HCT116 (cell line): ENCODE results near the gene RPLP2. TPM values are rescaled to one million over a fixed set of nuclear protein-coding genes. Genes with fewer than 3 reads are reported as not detected.

Experiments used
- ATAC-seq: fragments of 200-7000 bp; cut with Tn5 transposase; 2 replicates; pipeline ENCODE4 v1.9.1; 2020; ENCODE audit warnings: mild to moderate bottlenecking, moderate library complexity
- BruUV-seq: library from RNA; stranded (reverse); fragments of 400-500 nt; replicated peaks from 2 replicates; lab custom pipeline; 2021; lab: Mats Ljungman, UMichigan
- CTCF ChIA-PET: fragments of 300-600 bp; sonication (Branson Sonifier 250); formaldehyde crosslinking; loops from one replicate; lab custom pipeline; 2021; ENCODE audit warnings: antibody characterized with exemption; lab: Charles Lee
- POLR2A ChIA-PET: fragments of 300-600, 350-600 bp; sonication (Branson Sonifier 250); formaldehyde crosslinking; loops from one replicate; lab custom pipeline; 2021; ENCODE audit warnings: antibody characterized with exemption; lab: Charles Lee
- RAD21 ChIA-PET, 2 experiments: fragments of 300-600 bp; sonication (Branson Sonifier 250); formaldehyde crosslinking; loops; one replicate each; lab custom pipeline; 2023; ENCODE audit warnings: low total read pairs in 2 of 2; ENCODE audit not compliant: uncharacterized antibody in 2 of 2, unreplicated experiment in 2 of 2, low non-redundant PET in 1 of 2; lab: Charles Lee
- DNase-seq: peaks from one replicate; pipeline ENCODE4 v3.0.0-alpha.2; 2010; ENCODE audit warnings: low read depth, low spot score
- H2AFZ ChIP-seq: fragments of 200-600 bp; shearing (Covaris generic), sonication (generic); 2 replicates; pipeline ENCODE4 v1.6.1; 2017; ENCODE audit warnings: low read depth, mixed run types, mixed read lengths, antibody characterized with exemption, low read length; ENCODE audit not compliant: poor library complexity, severe bottlenecking
- H3K27ac ChIP-seq: 2 replicates; pipeline ENCODE4 v1.5.1; 2012; ENCODE audit warnings: low read depth, low read length
- H3K27me3 ChIP-seq: fragments of 200-600 bp; sonication (generic); 2 replicates; pipeline ENCODE4 v1.6.1; 2016; ENCODE audit warnings: mixed run types, low read length, mixed read lengths; ENCODE audit not compliant: insufficient read depth
- H3K36me3 ChIP-seq, 2 experiments: fragments of 200-500 bp in 1 of 2; fragments of 200-600 bp in 1 of 2; sonication (Bioruptor generic) in 1 of 2; sonication (generic) in 1 of 2; 2 replicates each; pipeline versions ENCODE4 v1.5.1 to v1.6.1; 2014 to 2016; ENCODE audit warnings: low read length in 2 of 2, inconsistent platforms in 1 of 2, mixed read lengths in 1 of 2, mixed run types in 1 of 2; ENCODE audit not compliant: insufficient read depth in 2 of 2, control insufficient read depth in 1 of 2
- H3K4me1 ChIP-seq, 2 experiments: fragments of 200-600 bp in 1 of 2; sonication (generic) in 1 of 2; 2 replicates each; pipeline versions ENCODE4 v1.5.1 to v1.6.1; 2012 to 2017; ENCODE audit warnings: low read length in 2 of 2, inconsistent platforms in 1 of 2, mild to moderate bottlenecking in 1 of 2, mixed read lengths in 1 of 2, mixed run types in 1 of 2, moderate library complexity in 1 of 2; ENCODE audit not compliant: insufficient read depth in 2 of 2, control insufficient read depth in 1 of 2
- H3K4me2 ChIP-seq: fragments of 200-600 bp; sonication (generic); 2 replicates; pipeline ENCODE4 v1.6.1; 2017; ENCODE audit warnings: mixed run types, low read length, mixed read lengths
- H3K4me3 ChIP-seq, 2 experiments: fragments of 200-600 bp in 1 of 2; sonication (generic) in 1 of 2; replicated peaks in 1 of 2; 2 replicates each; pipeline ENCODE4 v1.5.1; 2011 to 2016; ENCODE audit warnings: low read length in 2 of 2, control low read depth in 1 of 2, low read depth in 1 of 2, mild to moderate bottlenecking in 1 of 2, mixed read lengths in 1 of 2, mixed run types in 1 of 2
- H3K79me2 ChIP-seq: fragments of 200-600 bp; sonication (generic); 2 replicates; pipeline ENCODE4 v1.6.1; 2017; ENCODE audit warnings: mild to moderate bottlenecking, mixed run types, low read length, moderate library complexity, mixed read lengths; ENCODE audit not compliant: insufficient read depth
- H3K9ac ChIP-seq: fragments of 200-600 bp; sonication (generic); 2 replicates; pipeline ENCODE4 v1.6.1; 2016; ENCODE audit warnings: low read length, mixed read lengths
- H3K9me2 ChIP-seq: fragments of 200-600 bp; sonication (generic), shearing (Covaris generic); 2 replicates; pipeline ENCODE4 v1.6.1; 2017; ENCODE audit warnings: mixed run types, mild to moderate bottlenecking, moderate library complexity; ENCODE audit not compliant: insufficient read depth
- H3K9me3 ChIP-seq, 2 experiments: fragments of 200-500 bp in 1 of 2; fragments of 200-600 bp in 1 of 2; sonication (Bioruptor generic) in 1 of 2; sonication (generic) in 1 of 2; 2 replicates each; pipeline ENCODE4 v1.6.1; 2014 to 2017; ENCODE audit warnings: low read length in 2 of 2, mixed read lengths in 2 of 2, inconsistent platforms in 1 of 2, low read depth in 1 of 2, mild to moderate bottlenecking in 1 of 2, mixed run types in 1 of 2, moderate library complexity in 1 of 2; ENCODE audit not compliant: control insufficient read depth in 1 of 2, insufficient read depth in 1 of 2
- H4K20me1 ChIP-seq: fragments of 200-600 bp; sonication (generic), shearing (Covaris generic); 2 replicates; pipeline ENCODE4 v1.6.1; 2017; ENCODE audit warnings: mixed run types, mild to moderate bottlenecking, moderate library complexity; ENCODE audit not compliant: insufficient read depth
- CBX3 ChIP-seq: IDR thresholded peaks from 2 replicates; pipeline ENCODE4 v1.6.1; 2012; ENCODE audit warnings: low read depth
- CEBPB ChIP-seq: IDR thresholded peaks from 2 replicates; pipeline ENCODE4 v1.6.1; 2012; ENCODE audit warnings: low read depth
- EGR1 ChIP-seq: IDR thresholded peaks from 2 replicates; pipeline ENCODE4 v1.6.1; 2012; ENCODE audit warnings: low read depth
- EZH2phosphoT487 ChIP-seq: fragments of 200-600 bp; IDR thresholded peaks from 2 replicates; pipeline ENCODE4 v1.6.1; 2018; ENCODE audit warnings: antibody characterized with exemption, borderline replicate concordance
- FOSL1 ChIP-seq: IDR thresholded peaks from 2 replicates; pipeline ENCODE4 v1.6.1; 2012; ENCODE audit warnings: low read depth
- POLR2AphosphoS5 ChIP-seq: IDR thresholded peaks from 2 replicates; pipeline ENCODE4 v1.6.1; 2011; ENCODE audit warnings: mild to moderate bottlenecking, low read depth, low read length, moderate library complexity
- SIN3A ChIP-seq: IDR thresholded peaks from 2 replicates; pipeline ENCODE4 v1.6.1; 2012; ENCODE audit warnings: low read depth
- SRF ChIP-seq: IDR thresholded peaks from 2 replicates; pipeline ENCODE4 v1.6.1; 2012; ENCODE audit warnings: low read depth
- TCF7L2 ChIP-seq: IDR thresholded peaks from 2 replicates; pipeline ENCODE4 v1.7.0; 2011; ENCODE audit warnings: borderline replicate concordance, inconsistent platforms; ENCODE audit not compliant: insufficient read depth, insufficient read length; ENCODE audit errors: extremely low read depth
- YY1 ChIP-seq: IDR thresholded peaks from 2 replicates; pipeline ENCODE4 v1.6.1; 2011; ENCODE audit warnings: low read length, low read depth, moderate library complexity, mild to moderate bottlenecking; ENCODE audit not compliant: insufficient replicate concordance; ENCODE audit errors: extremely low read depth
- ZFX ChIP-seq: fragments of 450-650 bp; IDR thresholded peaks from 2 replicates; pipeline ENCODE4 v1.6.1; 2017
- ZNF274 ChIP-seq: fragments of 200-500 bp; sonication (Bioruptor generic); IDR thresholded peaks from 2 replicates; pipeline ENCODE4 v1.6.1; 2014; ENCODE audit warnings: mild to moderate bottlenecking, low read depth, low read length, inconsistent platforms
- intact Hi-C: fragments of 100-400 bp; cut with micrococcal nuclease; formaldehyde crosslinking; loops from 2 replicates; pipeline ENCODE4 v1.10.0; 2022
- total RNA-seq: library from RNA; stranded (reverse); gene quantifications from one replicate; pipeline ENCODE4 v1.2.1, GENCODE V29; 2021; ENCODE audit not compliant: unreplicated experiment
- TF ChIP-seq, protein P1 (sequence below): IDR thresholded peaks from 2 replicates; pipeline ENCODE4 v1.6.1; 2011; ENCODE audit warnings: mild to moderate bottlenecking, low read length, moderate library complexity; ENCODE audit not compliant: insufficient replicate concordance; ENCODE audit errors: extremely low read depth
- TF ChIP-seq, protein P2 (sequence below), 3 experiments: fragments of 200-600 bp in 1 of 3; sonication (generic) in 1 of 3; IDR thresholded peaks in 2 of 3; conservative IDR thresholded peaks in 1 of 3; 2 replicates each; pipeline ENCODE4 v1.5.1; 2012 to 2017; ENCODE audit warnings: low read depth in 2 of 3, low read length in 2 of 3, antibody characterized with exemption in 1 of 3, borderline replicate concordance in 1 of 3, control low read depth in 1 of 3, mild to moderate bottlenecking in 1 of 3, mixed read lengths in 1 of 3, mixed run types in 1 of 3, moderate library complexity in 1 of 3; ENCODE audit not compliant: insufficient read depth in 1 of 3
- TF ChIP-seq, protein P3 (sequence below): IDR thresholded peaks from 2 replicates; pipeline ENCODE4 v1.6.1; 2012
- TF ChIP-seq, protein P4 (sequence below): IDR thresholded peaks from 2 replicates; pipeline ENCODE4 v1.6.1; 2012

Gene RPLP2
- total RNA-seq, 1 experiment from 2014 or later: 3,615 TPM

DNA sequence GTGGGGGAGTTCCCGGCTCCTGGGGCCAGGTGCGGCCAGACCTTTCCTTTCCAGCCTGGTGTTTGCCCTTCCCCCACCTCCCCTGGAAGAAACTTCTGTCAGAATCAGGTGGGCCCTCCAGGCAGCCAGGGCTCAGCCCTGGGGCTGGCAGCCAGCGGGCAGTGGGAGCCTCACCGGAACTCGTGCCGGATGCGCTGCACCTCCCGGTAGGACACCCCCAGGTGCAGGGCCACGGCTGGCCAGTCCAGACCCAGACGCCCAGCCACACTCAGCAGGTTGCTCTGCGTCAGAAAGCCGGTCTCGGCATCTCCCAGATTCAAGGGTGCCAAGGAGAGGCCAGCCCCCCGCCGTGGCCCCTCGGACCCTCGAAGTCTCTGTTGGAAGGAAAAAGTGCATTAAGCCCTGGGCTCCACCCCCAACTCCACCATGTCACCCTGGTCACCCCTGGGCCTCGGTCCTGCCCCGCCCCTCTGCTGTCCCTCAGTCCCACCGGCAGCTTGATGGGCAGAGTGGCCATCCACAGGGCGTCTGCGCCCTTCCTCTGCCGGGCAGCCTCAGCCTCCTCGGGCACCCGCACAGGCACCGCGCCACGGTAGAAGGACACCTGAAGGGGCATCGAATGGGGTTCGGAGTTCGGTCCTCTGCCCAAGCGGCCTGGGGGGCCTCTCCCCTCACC is 10.0 kb upstream of the RPLP2 start:
- DNase-seq: no peak
- CTCF ChIA-PET: no interaction called here
- no peaks in the 10 kb centered on the region for H3K9me3 ChIP-seq
- H3K27ac ChIP-seq: peak overlapping the region; percentile 91; the same call in 1 of the 2 replicates
- RAD21 ChIA-PET: no interaction called here
- intact Hi-C loops: no loop called here
- no peaks in the 10 kb centered on the region for H4K20me1 ChIP-seq
- H3K9me2 ChIP-seq: no peaks in the 10 kb centered on the region
- TF ChIP-seq FOSL1 (no peak), CBX3 (no peak), ZNF274 (no peak), SRF (no peak), SIN3A (no peak), POLR2AphosphoS5 (no peak), EGR1 (no peak), TCF7L2 (no peak), ZFX (no peak; the same call in 1 of the 2 replicates), EZH2phosphoT487 (no peak), CEBPB (no peak), YY1 (no peak)
- TF ChIP-seq, protein P1, sequence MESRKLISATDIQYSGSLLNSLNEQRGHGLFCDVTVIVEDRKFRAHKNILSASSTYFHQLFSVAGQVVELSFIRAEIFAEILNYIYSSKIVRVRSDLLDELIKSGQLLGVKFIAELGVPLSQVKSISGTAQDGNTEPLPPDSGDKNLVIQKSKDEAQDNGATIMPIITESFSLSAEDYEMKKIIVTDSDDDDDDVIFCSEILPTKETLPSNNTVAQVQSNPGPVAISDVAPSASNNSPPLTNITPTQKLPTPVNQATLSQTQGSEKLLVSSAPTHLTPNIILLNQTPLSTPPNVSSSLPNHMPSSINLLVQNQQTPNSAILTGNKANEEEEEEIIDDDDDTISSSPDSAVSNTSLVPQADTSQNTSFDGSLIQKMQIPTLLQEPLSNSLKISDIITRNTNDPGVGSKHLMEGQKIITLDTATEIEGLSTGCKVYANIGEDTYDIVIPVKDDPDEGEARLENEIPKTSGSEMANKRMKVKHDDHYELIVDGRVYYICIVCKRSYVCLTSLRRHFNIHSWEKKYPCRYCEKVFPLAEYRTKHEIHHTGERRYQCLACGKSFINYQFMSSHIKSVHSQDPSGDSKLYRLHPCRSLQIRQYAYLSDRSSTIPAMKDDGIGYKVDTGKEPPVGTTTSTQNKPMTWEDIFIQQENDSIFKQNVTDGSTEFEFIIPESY: no peak
- TF ChIP-seq, protein P2, sequence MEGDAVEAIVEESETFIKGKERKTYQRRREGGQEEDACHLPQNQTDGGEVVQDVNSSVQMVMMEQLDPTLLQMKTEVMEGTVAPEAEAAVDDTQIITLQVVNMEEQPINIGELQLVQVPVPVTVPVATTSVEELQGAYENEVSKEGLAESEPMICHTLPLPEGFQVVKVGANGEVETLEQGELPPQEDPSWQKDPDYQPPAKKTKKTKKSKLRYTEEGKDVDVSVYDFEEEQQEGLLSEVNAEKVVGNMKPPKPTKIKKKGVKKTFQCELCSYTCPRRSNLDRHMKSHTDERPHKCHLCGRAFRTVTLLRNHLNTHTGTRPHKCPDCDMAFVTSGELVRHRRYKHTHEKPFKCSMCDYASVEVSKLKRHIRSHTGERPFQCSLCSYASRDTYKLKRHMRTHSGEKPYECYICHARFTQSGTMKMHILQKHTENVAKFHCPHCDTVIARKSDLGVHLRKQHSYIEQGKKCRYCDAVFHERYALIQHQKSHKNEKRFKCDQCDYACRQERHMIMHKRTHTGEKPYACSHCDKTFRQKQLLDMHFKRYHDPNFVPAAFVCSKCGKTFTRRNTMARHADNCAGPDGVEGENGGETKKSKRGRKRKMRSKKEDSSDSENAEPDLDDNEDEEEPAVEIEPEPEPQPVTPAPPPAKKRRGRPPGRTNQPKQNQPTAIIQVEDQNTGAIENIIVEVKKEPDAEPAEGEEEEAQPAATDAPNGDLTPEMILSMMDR (IDR thresholded peaks at IDR 0.05 in 2 of 3, conservative IDR thresholded peaks at IDR 0.05 in 1 of 3; ENCODE audit: borderline replicate concordance in 1 of 3, insufficient read depth in 1 of 3, low read depth in 2 of 3, low read length in 2 of 3): no peak
- TF ChIP-seq, protein P3, sequence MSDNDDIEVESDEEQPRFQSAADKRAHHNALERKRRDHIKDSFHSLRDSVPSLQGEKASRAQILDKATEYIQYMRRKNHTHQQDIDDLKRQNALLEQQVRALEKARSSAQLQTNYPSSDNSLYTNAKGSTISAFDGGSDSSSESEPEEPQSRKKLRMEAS: no peak
- TF ChIP-seq, protein P4, sequence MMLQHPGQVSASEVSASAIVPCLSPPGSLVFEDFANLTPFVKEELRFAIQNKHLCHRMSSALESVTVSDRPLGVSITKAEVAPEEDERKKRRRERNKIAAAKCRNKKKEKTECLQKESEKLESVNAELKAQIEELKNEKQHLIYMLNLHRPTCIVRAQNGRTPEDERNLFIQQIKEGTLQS: no peak
- TF ChIP-seq, all 23 proteins: peak for 0
- Histone ChIP-seq H3K4me2 (no peak overlapping the region), H3K9ac (no peak overlapping the region), H3K4me1 (peaks cover 25 to 48% of the 10 kb centered on the region in 2 experiments), H3K79me2 (peaks cover 36% of the 10 kb centered on the region), H2AFZ (no peak overlapping the region), H3K4me3 (no peak overlapping the region), H3K27me3 (no peaks in the 10 kb centered on the region), H3K36me3 (peaks cover 0 to 9% of the 10 kb centered on the region in 2 experiments; a peak in 1 of 4 replicates)
- POLR2A ChIA-PET: no interaction called here
- ATAC-seq: no peak
- no TSS peak for BruUV-seq
